Mammary epithelial cell (primary cell): Measurements from ENCODE around the gene TELO2.

Experiments
- CTCF ChIP-seq, 2 donors: IDR thresholded peaks in 1 of 2; conservative IDR thresholded peaks in 1 of 2; 2 replicates each; pipeline ENCODE4 v1.5.1; 2011 to 2012; ENCODE audit warnings: inconsistent platforms in 2 of 2, low read length in 2 of 2, mild to moderate bottlenecking in 2 of 2, control low read depth in 1 of 2, low read depth in 1 of 2; ENCODE audit not compliant: insufficient read depth in 1 of 2; ENCODE audit errors: extremely low read depth in 1 of 2
- EZH2 ChIP-seq: IDR thresholded peaks from 2 replicates; pipeline ENCODE4 v1.6.1; 2012; ENCODE audit warnings: low read length, inconsistent platforms, borderline replicate concordance

DNA sequence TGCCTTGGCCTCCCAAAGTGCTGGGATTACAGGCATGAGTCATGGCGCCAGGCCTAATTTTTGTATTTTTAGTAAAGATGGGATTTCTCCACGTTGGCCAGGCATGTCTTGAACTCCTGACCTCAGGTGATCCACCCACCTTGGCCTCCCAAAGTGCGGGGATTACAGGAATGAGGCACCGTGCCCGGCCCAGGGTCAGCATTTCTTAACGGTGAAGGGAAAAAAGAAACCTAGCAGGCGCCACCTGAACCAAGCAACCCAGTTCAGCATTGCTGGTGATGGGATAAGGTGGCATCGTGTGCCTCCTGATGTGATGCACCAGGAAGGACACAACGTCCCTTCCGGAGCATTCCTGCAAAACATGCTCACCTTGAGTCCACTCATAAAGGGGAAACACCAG lies 16.1 kb upstream of the TELO2 start:
- TF ChIP-seq CTCF (conservative IDR thresholded peaks at IDR 0.05 in 1 of 2, IDR thresholded peaks at IDR 0.05 in 1 of 2; ENCODE audit: extremely low read depth in 1 of 2, insufficient read depth in 1 of 2, low read depth in 1 of 2, low read length in 2 of 2) (no peak), EZH2 (no peak)
